Sigmoid colon (tissue), 7 donors: ENCODE data around the gene PRLR. TPM values are rescaled to one million over a fixed set of nuclear protein-coding genes. Genes with fewer than 3 reads are reported as not detected.

ENCODE experiments used
- DNase-seq: peaks from one replicate; pipeline ENCODE4 v3.0.0-alpha.2; 2019
- H3K27ac ChIP-seq, 4 donors: fragments of 200-600 bp; sonication (generic); one replicate each; pipeline ENCODE4 v1.5.1; 2016 to 2019; ENCODE audit warnings: mild to moderate bottlenecking in 1 of 4
- H3K27me3 ChIP-seq, 3 donors: fragments of 200-600 bp; sonication (generic); one replicate each; pipeline ENCODE4 v1.5.1; 2019; ENCODE audit warnings: mild to moderate bottlenecking in 1 of 3
- H3K36me3 ChIP-seq, 4 donors: fragments of 200-600 bp; sonication (generic); one replicate each; pipeline ENCODE4 v1.5.1; 2016 to 2019
- H3K4me1 ChIP-seq, 4 donors: fragments of 200-600 bp; sonication (generic); one replicate each; pipeline ENCODE4 v1.5.1; 2017 to 2019
- H3K4me3 ChIP-seq, 4 donors: fragments of 200-600 bp; sonication (generic); one replicate each; pipeline ENCODE4 v1.5.1; 2017 to 2019; ENCODE audit warnings: mild to moderate bottlenecking in 2 of 4, moderate library complexity in 1 of 4
- H3K9me3 ChIP-seq, 4 donors: fragments of 200-600 bp in 3 of 4; sonication (generic) in 3 of 4; one replicate each; pipeline versions ENCODE4 v1.5.1 to v1.6.1; 2013 to 2019
- EP300 ChIP-seq, 4 donors: sonication (generic); formaldehyde crosslinking; IDR thresholded peaks; one replicate each; pipeline ENCODE4 v1.6.1; 2017; ENCODE audit warnings: antibody characterized with exemption in 4 of 4
- POLR2A ChIP-seq, 2 donors: fragments of 450-650 bp; IDR thresholded peaks; one replicate each; pipeline ENCODE4 v1.6.1; 2016; ENCODE audit warnings: antibody characterized with exemption in 2 of 2, mild to moderate bottlenecking in 2 of 2, moderate library complexity in 2 of 2
- POLR2AphosphoS5 ChIP-seq, 4 donors: sonication (generic); formaldehyde crosslinking; IDR thresholded peaks; one replicate each; pipeline ENCODE4 v1.6.1; 2017; ENCODE audit warnings: antibody characterized with exemption in 4 of 4
- WGBS, 2 donors: extraction: QIAGEN DNeasy Blood & Tissue Kit; methylation state at CpG; one replicate each; pipeline ENCODE4 v1.1.7; 2013; 5-methylcytosine and 5-hydroxymethylcytosine counted together
- intact Hi-C: fragments of 100-400 bp; cut with DNase I; formaldehyde crosslinking; loops from one replicate; pipeline ENCODE4 v1.15.1; 2023
- polyA plus RNA-seq, 3 donors: library from polyadenylated mRNA; stranded (reverse); fragments of 200-250 nt; gene quantifications; one replicate each; pipeline ENCODE4 v1.2.3, GENCODE V29; 2013
- total RNA-seq, 4 donors: library from RNA; depleted of rRNA; stranded (reverse); fragments of >200 nt; gene quantifications; one replicate each; pipeline ENCODE4 v1.1.0, GENCODE V29; 2016
- TF ChIP-seq, protein P1 (sequence below), 4 experiments: fragments of 450-650 bp in 3 of 4; fragments of 200-600 bp in 1 of 4; IDR thresholded peaks; one replicate each; pipeline ENCODE4 v1.5.1; 2016 to 2019; ENCODE audit warnings: antibody characterized with exemption in 4 of 4, mild to moderate bottlenecking in 3 of 4, moderate library complexity in 2 of 4
- donor health status: healthy with polysubstance abuse.
- donor health status: Bipolar disorder and iron deficiency.
- donor health status: healthy.

Gene PRLR
- total and polyA plus RNA-seq, 7 donors: 0.60 to 1.9 (median 0.95) TPM

DNA sequence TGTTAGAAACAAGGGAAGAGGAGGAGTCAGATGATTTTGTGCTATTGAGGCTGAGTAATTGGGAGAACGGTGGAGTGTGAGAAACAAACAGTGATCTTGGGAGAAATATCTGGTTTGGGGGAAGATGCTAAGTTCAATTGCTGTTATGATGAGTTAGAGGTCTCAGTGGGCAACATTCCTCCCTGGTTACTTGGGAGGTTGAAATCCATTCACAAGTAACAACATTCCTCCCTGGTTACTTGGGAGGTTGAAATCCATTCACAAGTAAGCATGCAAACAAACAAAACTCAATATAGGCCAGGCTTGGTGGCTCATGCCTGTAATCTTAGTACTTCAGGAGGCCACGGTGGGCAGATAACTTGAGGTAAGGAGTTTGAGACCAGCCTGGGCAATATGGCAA, 221.3 kb downstream of the PRLR start:
- no peak for DNase-seq
- H3K36me3 ChIP-seq: no peaks in the 10 kb centered on the region
- no peaks in the 10 kb centered on the region for H3K9me3 ChIP-seq
- WGBS, 2 donors: 71 to 81% methylated on average over 2 of the region's 2 CpGs
- no peaks in the 10 kb centered on the region for H3K4me1 ChIP-seq
- no peaks in the 10 kb centered on the region for H3K27me3 ChIP-seq
- TF ChIP-seq EP300 (IDR thresholded peaks at IDR 0.05): no peak
- TF ChIP-seq, protein P1, sequence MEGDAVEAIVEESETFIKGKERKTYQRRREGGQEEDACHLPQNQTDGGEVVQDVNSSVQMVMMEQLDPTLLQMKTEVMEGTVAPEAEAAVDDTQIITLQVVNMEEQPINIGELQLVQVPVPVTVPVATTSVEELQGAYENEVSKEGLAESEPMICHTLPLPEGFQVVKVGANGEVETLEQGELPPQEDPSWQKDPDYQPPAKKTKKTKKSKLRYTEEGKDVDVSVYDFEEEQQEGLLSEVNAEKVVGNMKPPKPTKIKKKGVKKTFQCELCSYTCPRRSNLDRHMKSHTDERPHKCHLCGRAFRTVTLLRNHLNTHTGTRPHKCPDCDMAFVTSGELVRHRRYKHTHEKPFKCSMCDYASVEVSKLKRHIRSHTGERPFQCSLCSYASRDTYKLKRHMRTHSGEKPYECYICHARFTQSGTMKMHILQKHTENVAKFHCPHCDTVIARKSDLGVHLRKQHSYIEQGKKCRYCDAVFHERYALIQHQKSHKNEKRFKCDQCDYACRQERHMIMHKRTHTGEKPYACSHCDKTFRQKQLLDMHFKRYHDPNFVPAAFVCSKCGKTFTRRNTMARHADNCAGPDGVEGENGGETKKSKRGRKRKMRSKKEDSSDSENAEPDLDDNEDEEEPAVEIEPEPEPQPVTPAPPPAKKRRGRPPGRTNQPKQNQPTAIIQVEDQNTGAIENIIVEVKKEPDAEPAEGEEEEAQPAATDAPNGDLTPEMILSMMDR (IDR thresholded peaks at IDR 0.05): no peak
- TF ChIP-seq POLR2A (IDR thresholded peaks at IDR 0.05): no peak
- TF ChIP-seq POLR2AphosphoS5 (IDR thresholded peaks at IDR 0.05): no peak
- H3K27ac ChIP-seq: no peak overlapping the region
- intact Hi-C loops: no loop called here
- H3K4me3 ChIP-seq: no peak overlapping the region

DNA sequence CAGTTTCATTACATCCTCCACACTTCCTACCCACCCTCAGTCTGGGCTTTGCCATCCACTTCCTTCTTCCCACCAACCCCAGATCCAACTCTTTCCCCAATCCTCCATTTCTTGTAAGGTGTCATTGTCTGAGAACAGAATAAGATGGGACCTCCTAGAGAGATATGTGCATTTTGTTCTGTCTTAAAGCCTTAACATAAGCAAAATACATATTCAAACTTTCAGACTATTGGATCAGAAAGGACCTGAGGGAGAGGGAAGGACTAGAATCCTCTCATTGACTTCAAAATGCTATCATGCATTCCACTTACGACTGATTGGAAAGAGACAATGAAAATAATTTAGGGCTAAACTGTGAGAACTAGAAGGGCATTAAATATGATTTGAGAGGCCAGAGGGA, 225.5 kb downstream of the PRLR start:
- intact Hi-C loops: loop anchor here (5.0 kb wide), 1 partner anchor 532 kb away; no protein-coding TSS in a partner anchor

DNA sequence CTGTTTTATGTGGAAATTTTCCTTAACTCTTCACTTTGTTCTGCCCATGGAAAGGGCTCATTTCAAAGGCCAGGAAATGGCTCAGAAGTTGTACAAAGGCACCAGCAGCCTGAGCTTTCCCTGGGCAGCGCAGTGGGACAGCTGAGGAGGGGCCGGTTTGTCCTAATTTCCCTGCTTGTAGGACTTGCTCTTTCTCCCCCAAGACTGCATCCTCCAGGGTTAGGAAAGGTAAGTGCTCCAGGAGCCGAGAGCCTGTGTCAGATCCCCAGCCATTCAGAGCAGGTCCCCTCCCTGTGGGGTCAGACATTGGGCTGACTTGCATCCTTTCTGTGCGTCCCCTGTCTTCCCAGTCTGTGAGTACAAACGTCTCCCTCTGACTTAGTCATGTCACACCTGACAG, 226.1 kb downstream of the PRLR start:
- H3K36me3 ChIP-seq: no peaks in the 10 kb centered on the region
- intact Hi-C loops: loop anchor here (5.0 kb wide), 1 partner anchor 532 kb away; no protein-coding TSS in a partner anchor
- no peak for TF ChIP-seq POLR2A (IDR thresholded peaks at IDR 0.05)
- no peak for TF ChIP-seq POLR2AphosphoS5 (IDR thresholded peaks at IDR 0.05)
- TF ChIP-seq, protein P1 (IDR thresholded peaks at IDR 0.05): no peak
- TF ChIP-seq EP300 (IDR thresholded peaks at IDR 0.05): no peak
- DNase-seq: no peak
- no peaks in the 10 kb centered on the region for H3K4me1 ChIP-seq
- H3K4me3 ChIP-seq: no peak overlapping the region
- WGBS, 2 donors: 78 to 79% methylated on average over 5 of the region's 5 CpGs
- no peak overlapping the region for H3K27ac ChIP-seq
- H3K9me3 ChIP-seq: no peaks in the 10 kb centered on the region
- no peaks in the 10 kb centered on the region for H3K27me3 ChIP-seq

More for the DNA sequence above, 225.5 kb downstream of the PRLR start:
- Histone ChIP-seq H3K4me3 (no peak overlapping the region), H3K36me3 (no peaks in the 10 kb centered on the region), H3K27ac (no peak overlapping the region), H3K4me1 (no peaks in the 10 kb centered on the region), H3K9me3 (no peaks in the 10 kb centered on the region), H3K27me3 (no peaks in the 10 kb centered on the region)
- TF ChIP-seq POLR2A (IDR thresholded peaks at IDR 0.05): no peak
- TF ChIP-seq POLR2AphosphoS5 (IDR thresholded peaks at IDR 0.05): no peak
- no peak for TF ChIP-seq EP300 (IDR thresholded peaks at IDR 0.05)
- TF ChIP-seq, protein P1 (IDR thresholded peaks at IDR 0.05): no peak
- no peak for DNase-seq
- WGBS, 2 donors: 92 to 93% methylated on average over 1 of the region's 1 CpG

DNA sequence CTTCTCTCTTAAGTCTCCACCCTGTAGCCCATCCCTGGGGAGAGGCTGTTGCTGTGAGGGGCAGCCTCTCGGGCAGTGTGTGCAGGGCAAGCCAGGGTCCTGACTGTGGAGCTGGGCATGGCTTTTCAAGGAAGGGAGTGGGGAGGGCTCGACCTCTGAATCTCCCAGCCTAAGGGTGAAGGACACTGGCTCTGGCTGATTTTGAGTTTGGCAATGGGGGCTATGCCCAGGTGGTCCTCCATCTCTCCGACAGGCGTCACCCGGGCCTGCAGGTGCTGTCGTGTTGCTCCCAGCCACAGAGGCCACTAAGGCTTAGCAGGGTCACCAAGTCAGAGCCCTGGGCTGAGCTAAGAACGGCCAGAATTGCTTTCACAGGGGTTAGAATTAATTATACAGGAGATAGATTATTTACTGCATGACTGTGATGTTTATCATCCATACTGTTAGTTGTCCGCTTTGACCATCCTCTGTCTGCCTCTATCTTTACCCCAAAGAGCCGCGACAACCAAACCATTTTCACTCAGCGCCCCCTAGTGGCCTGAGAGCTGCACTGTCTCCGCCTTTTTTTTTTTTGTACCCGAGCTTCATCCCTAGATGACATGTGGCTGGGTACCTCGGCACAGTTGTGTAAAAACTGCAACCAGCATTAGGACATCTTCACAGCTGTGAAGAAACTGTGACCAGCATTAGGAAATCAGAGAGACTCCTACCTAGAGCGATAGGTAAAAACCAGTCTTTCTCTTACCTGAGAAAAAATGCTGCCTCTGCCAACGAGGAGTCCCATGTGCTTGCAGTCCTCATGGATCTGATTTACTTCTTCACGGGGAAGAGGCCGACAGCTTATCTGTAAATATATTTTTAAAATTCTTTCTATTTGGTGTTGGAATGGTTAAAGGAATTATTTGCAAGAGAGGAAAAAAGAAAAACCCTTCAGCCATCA, 227.0 kb downstream of the PRLR start:
- 42 to 50% methylated on average over 18 of the region's 18 CpGs for WGBS, 2 donors
- no peaks in the 10 kb centered on the region for H3K4me1 ChIP-seq
- no peak for DNase-seq
- H3K27ac ChIP-seq: no peak overlapping the region
- H3K4me3 ChIP-seq: no peak overlapping the region
- H3K9me3 ChIP-seq: no peaks in the 10 kb centered on the region
- intact Hi-C loops: loop anchor here (5.0 kb wide), 1 partner anchor 531 kb away; no protein-coding TSS in a partner anchor
- TF ChIP-seq EP300 (IDR thresholded peaks at IDR 0.05) (no peak), POLR2AphosphoS5 (IDR thresholded peaks at IDR 0.05) (no peak), POLR2A (IDR thresholded peaks at IDR 0.05) (no peak)
- TF ChIP-seq, protein P1 (IDR thresholded peaks at IDR 0.05): peak in 3 of 4 experiments; percentile 18 to 77 (median 40)
- H3K36me3 ChIP-seq: no peaks in the 10 kb centered on the region
- no peaks in the 10 kb centered on the region for H3K27me3 ChIP-seq
